UCSD-AML1 (cell line): ENCODE measurements around the gene DLEU7.

Source experiments
- DNase-seq: peaks from one replicate; lab custom pipeline; 2025; ENCODE audit not compliant: unreplicated experiment; lab: John Stamatoyannopoulos, UW

The DLEU7 gene

GRCh38 chr13:50796463-50796862 is 47.0 kb downstream of the DLEU7 start:
- no peak for DNase-seq

- DNase-seq, result no peak
Measured at GRCh38 chr13:50794226-50794625, 49.3 kb downstream of the DLEU7 start.

- DNase-seq, result no peak
Measured at GRCh38 chr13:50793026-50793425, 50.5 kb downstream of the DLEU7 start.

GRCh38 chr13:50788551-50789210 is 54.8 kb downstream of the DLEU7 start:
- DNase-seq, result no peak

GRCh38 chr13:50787316-50788195 is 55.9 kb downstream of the DLEU7 start:
- DNase-seq, result no peak

- peak; percentile 48 for DNase-seq
Measured at GRCh38 chr13:50783717-50784290, 59.7 kb downstream of the DLEU7 start.

- DNase-seq, result peak; percentile 25
Measured at GRCh38 chr13:50783066-50783465, 60.4 kb downstream of the DLEU7 start.

GRCh38 chr13:50780201-50781015 is 63.1 kb downstream of the DLEU7 start:
- DNase-seq, result peak; percentile 38

GRCh38 chr13:50779443-50780200 is 63.9 kb downstream of the DLEU7 start:
- no peak for DNase-seq
